Measurements from ENCODE around the gene ZNF101.
A peak's percentile ranks its signal among the peaks of the same experiment; 100 is the strongest.

Gene ZNF101

DNA sequence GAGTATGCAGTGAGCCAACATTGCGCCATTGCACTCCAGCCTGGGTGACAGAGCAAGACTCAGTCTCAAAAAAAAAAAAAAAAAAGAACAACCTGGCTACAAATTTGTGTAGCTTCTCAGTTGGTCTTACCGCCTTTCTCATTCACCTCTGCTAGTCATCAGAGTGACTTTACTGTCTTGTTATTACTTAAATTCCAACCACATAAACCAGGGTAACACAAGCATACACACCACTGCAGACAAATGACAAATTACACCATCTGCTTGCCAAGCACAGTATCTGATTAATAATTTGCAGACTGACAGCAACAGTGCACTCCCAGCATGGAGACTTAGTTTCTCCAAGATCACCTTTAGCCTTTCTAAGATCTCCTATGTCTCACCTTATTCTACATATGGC lies 53.3 kb downstream of the ZNF101 start:
- DNase-seq: no peak

DNA sequence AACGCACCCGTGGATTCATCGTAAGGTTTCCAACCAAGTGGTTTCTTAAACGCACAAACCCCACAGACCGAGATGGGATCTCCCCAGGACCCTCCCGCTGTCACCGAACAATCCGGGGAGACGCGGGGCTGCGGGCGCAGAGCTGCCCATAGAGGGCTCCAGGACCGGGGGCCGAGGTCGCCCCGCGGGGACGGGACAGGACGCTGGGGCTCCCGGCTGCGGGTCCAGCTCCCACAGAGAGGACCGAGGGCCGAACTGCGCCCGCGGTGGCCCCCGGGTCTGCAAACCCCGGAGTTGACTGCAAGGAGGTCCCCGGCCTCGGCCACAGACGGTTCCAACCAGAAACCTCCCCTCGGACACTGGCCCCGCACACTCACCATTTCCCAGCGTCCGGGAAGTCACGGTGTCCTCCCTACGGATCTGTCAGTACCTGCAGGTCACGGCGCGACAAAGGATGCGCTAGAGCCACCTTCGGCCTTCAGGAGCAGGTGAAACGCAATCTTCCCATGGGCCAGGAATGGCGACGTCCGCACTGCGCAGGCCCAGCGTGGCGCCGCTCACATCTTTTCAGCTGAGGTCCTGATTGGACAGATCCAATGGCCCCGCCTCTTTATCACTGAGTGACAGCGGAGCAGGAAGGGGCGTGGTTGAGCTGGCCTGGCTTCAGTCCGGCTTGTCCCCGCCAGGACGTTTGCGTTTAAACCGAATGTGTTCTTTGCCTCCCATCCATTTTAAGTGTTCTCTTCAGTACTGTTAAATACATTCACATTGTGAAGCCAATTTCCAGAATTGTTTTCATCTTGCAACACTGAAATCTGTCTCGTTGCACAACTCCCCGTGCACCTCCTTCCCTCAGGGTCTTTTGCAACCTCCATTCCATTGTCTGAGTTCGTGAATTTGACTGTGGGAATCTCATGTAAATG lies 64.2 kb downstream of the ZNF101 start, which contains the start of gene ZNF14:
Gene ZNF14, minus strand, starts transcription at position 534 of the 923 bp plus-strand sequence. Its CDS starts 154 bp downstream, at position 380.
- peak; percentile 88 to 95 for DNase-seq

All from NCI-H526 (cell line).